B cell (primary cell): ENCODE data around the gene PBX1.

Experiments
- EZH2 ChIP-seq: IDR thresholded peaks from 2 replicates; pipeline ENCODE4 v1.6.1; 2012; ENCODE audit warnings: borderline replicate concordance, low read depth, mild to moderate bottlenecking, moderate library complexity, low read length; ENCODE audit not compliant: insufficient read depth, poor library complexity, severe bottlenecking
- TF ChIP-seq, protein P1 (sequence below): fragments of 200-600 bp; IDR thresholded peaks from one replicate; pipeline ENCODE4 v1.8.0; 2022; ENCODE audit warnings: antibody characterized with exemption, mild to moderate bottlenecking

DNA sequence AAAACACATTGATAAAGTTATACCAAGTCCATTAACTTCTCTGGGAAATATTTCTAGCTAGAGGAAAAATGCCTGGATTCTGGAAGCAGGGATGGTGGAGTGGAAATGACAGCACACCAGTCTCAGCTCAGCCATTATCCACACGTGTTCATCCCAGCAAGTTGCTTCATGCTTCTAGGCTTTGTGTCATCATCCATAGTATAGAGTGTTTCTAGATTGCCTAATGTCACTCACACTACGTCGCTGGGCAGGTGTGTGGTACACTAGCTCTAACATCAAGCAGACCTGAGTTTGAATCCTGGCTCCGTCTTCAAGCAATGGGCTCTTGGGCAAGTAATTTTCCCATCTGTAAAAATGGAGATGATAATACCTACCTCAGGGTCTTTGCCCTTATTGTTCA, 326.3 kb downstream of the PBX1 start:
- TF ChIP-seq, protein P1, sequence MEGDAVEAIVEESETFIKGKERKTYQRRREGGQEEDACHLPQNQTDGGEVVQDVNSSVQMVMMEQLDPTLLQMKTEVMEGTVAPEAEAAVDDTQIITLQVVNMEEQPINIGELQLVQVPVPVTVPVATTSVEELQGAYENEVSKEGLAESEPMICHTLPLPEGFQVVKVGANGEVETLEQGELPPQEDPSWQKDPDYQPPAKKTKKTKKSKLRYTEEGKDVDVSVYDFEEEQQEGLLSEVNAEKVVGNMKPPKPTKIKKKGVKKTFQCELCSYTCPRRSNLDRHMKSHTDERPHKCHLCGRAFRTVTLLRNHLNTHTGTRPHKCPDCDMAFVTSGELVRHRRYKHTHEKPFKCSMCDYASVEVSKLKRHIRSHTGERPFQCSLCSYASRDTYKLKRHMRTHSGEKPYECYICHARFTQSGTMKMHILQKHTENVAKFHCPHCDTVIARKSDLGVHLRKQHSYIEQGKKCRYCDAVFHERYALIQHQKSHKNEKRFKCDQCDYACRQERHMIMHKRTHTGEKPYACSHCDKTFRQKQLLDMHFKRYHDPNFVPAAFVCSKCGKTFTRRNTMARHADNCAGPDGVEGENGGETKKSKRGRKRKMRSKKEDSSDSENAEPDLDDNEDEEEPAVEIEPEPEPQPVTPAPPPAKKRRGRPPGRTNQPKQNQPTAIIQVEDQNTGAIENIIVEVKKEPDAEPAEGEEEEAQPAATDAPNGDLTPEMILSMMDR = no peak
- no peak for TF ChIP-seq EZH2
